Endometrium (tissue), 2 donors: ENCODE results near the gene ARGLU1.
"Not testable (repeated sequence)": the region's sequence is repeated elsewhere in the genome, so short reads cannot be mapped to it uniquely, and the experiment has no call there.

Experiments used
- FAIRE-seq: peaks from 2 replicates; lab custom pipeline; 2012; peaks lifted over from hg19 to GRCh38; lab: Jason Lieb, UNC
- donor health status: control.
- donor health status: control.

The ARGLU1 gene

GRCh38 chr13:106567474-106568298 is at the start of gene ARGLU1:
Gene ARGLU1 (minus strand): TSS chr13:106568137. CDS start chr13:106567919, 218 bp downstream.
- FAIRE-seq, result peak; percentile 96

GRCh38 chr13:106617561-106617960 is 49.6 kb upstream of the ARGLU1 start:
- FAIRE-seq, result no peak

- no peak for FAIRE-seq
Observed at GRCh38 chr13:106616729-106617128, 48.8 kb upstream of the ARGLU1 start.

- FAIRE-seq, result no peak
Observed at GRCh38 chr13:106614874-106615273, 46.9 kb upstream of the ARGLU1 start.

- FAIRE-seq, result no peak
Observed at GRCh38 chr13:106612688-106613087, 44.8 kb upstream of the ARGLU1 start.

GRCh38 chr13:106610486-106610885 is 42.5 kb upstream of the ARGLU1 start:
- no peak for FAIRE-seq

- no peak for FAIRE-seq
Observed at GRCh38 chr13:106609116-106609515, 41.2 kb upstream of the ARGLU1 start.

GRCh38 chr13:106603546-106603945 is 35.6 kb upstream of the ARGLU1 start:
- FAIRE-seq, result no peak

- no peak for FAIRE-seq
Observed at GRCh38 chr13:106602178-106602577, 34.2 kb upstream of the ARGLU1 start.

- no peak for FAIRE-seq
Observed at GRCh38 chr13:106601489-106601888, 33.6 kb upstream of the ARGLU1 start.

- not testable (repeated sequence) for FAIRE-seq
Observed at GRCh38 chr13:106600798-106601135, 32.8 kb upstream of the ARGLU1 start.

- peak; percentile 90 for FAIRE-seq
Observed at GRCh38 chr13:106599875-106600797, 32.2 kb upstream of the ARGLU1 start.

- FAIRE-seq, result no peak
Observed at GRCh38 chr13:106597749-106598395, 29.9 kb upstream of the ARGLU1 start.

GRCh38 chr13:106597186-106597585 is 29.2 kb upstream of the ARGLU1 start:
- FAIRE-seq, result no peak

- no peak for FAIRE-seq
Observed at GRCh38 chr13:106596275-106596937, 28.5 kb upstream of the ARGLU1 start.

- FAIRE-seq, result no peak
Observed at GRCh38 chr13:106595625-106596024, 27.7 kb upstream of the ARGLU1 start.

- FAIRE-seq, result no peak
Observed at GRCh38 chr13:106594980-106595379, 27.0 kb upstream of the ARGLU1 start.

GRCh38 chr13:106593132-106593531 is 25.2 kb upstream of the ARGLU1 start:
- no peak for FAIRE-seq

- FAIRE-seq, result no peak
Observed at GRCh38 chr13:106591299-106591698, 23.4 kb upstream of the ARGLU1 start.

GRCh38 chr13:106589716-106590115 is 21.8 kb upstream of the ARGLU1 start:
- no peak for FAIRE-seq

GRCh38 chr13:106588367-106588766 is 20.4 kb upstream of the ARGLU1 start:
- FAIRE-seq, result no peak

- no peak for FAIRE-seq
Observed at GRCh38 chr13:106587787-106588186, 19.9 kb upstream of the ARGLU1 start.
